Stimulated activated CD4-positive, alpha-beta T cell treated with anti-CD3 and anti-CD28 coated beads, Interleukin-12 subunit alpha, Interleukin-12 subunit beta, amount 100 ng/mL, for 4 hours (primary cell): ENCODE data around the gene CRABP1.

Experiments
- DNase-seq: peaks from one replicate; pipeline ENCODE4 v3.0.0-alpha.2; 2020

Gene CRABP1

DNA sequence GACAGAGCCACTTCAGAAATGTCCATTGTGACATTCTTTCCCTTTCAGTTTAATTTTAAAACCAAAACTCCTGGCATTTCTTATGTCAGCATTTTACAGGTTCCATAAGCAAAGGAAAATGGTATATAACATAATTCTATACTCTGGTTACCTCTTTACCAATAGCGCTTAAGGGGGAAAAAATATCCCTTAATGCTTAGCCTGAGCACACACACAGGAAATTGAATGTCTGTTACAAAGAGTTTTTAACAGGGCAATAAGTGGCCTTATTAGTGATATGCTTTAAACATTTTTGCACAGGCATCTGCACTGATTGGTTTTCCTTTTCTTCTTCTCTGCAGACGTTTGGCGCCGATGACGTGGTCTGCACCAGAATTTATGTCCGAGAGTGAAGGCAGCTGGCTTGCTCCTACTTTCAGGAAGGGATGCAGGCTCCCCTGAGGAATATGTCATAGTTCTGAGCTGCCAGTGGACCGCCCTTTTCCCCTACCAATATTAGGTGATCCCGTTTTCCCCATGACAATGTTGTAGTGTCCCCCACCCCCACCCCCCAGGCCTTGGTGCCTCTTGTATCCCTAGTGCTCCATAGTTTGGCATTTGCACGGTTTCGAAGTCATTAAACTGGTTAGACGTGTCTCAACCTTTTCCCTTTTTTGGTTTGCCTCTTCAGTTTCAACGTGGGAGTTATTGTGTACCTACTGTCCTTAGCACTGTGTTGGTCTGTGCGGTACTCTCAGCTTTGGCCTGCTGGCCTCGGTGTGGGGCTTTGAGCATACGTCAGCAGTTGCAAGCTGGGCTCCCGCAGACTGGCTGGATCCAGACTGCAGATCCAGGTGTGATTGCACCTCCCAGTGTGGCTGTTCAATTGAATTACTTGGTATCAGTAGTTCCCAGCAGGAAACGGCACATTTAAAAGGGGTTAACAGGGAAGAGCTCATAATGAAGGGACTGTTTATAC lies 7.7 kb downstream of the CRABP1 start:
- no peak for DNase-seq

DNA sequence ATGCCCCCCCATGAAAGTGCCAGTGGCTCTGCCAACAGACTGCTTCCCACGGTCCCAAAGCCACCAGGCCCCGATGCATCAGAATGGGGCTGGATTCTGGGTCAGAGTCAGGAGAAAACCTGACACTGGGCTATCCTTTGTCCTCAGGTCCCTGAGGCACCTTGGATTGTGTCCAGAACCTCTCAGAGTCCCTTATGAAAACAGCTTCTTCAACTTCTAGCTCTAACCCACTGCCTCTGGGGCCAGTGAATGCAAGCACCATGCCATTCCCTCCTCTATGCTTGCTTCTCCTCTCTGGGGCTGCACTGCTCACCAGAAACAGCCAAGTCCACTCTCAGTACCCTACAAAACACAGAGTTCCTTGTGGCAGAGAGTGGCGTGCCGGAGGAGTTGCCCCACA lies 9.9 kb downstream of the CRABP1 start:
- no peak for DNase-seq

- no peak for DNase-seq
Measured at GRCh38 chr15:78351539-78351938, 11.4 kb downstream of the CRABP1 start.

- DNase-seq = no peak
Measured at GRCh38 chr15:78353093-78353492, 12.9 kb downstream of the CRABP1 start.

DNA sequence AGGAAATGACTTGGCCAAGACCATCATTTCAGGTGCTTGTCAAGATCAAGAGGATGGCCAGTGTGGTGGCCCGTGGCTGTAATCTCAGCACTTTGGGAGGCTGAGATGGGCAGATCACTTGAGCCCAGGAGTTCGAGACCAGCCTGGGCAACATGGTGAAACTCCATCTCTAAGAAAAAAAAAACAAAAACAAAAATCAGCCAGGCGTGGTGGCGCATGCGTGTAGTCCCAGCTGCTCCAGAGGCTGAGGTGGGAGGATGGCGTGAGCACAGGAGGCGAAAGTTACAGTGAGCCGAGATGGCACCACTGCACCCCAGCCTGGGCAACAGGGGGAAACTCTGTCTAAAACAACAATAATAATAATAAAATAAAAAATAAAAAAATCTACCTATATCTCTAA lies 15.0 kb downstream of the CRABP1 start:
- DNase-seq = no peak

- DNase-seq = no peak
Measured at GRCh38 chr15:78358102-78358870, 18.1 kb downstream of the CRABP1 start.

GRCh38 chr15:78359041-78359808 lies 19.1 kb downstream of the CRABP1 start:
- DNase-seq = no peak

DNA sequence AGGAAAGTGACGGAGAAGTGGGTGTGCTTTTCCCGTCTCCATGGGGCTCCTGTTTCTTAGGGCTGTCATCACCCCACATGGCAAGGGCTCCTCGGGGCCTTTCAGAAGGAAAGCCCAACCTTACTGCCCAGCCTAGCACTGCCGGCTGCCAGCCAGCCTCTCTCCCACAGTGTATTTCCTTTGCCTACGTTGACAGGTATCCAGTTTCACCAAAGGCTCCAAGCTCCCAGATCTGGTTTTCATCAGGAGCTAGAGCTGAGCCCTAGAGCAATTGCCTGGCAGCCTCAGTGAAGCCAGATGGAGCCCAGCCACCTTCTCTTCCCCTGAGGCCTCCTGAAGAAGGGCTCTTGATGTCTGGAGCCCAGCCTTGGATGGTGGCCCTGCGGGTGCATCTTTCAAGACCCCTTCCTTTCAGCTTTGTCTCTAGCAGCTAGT lies 20.2 kb downstream of the CRABP1 start:
- DNase-seq = no peak

GRCh38 chr15:78360958-78361718 lies 21.0 kb downstream of the CRABP1 start:
- DNase-seq = no peak

GRCh38 chr15:78361771-78362506 lies 21.8 kb downstream of the CRABP1 start:
- DNase-seq = no peak

GRCh38 chr15:78362716-78363380 lies 22.7 kb downstream of the CRABP1 start:
- DNase-seq = no peak

DNA sequence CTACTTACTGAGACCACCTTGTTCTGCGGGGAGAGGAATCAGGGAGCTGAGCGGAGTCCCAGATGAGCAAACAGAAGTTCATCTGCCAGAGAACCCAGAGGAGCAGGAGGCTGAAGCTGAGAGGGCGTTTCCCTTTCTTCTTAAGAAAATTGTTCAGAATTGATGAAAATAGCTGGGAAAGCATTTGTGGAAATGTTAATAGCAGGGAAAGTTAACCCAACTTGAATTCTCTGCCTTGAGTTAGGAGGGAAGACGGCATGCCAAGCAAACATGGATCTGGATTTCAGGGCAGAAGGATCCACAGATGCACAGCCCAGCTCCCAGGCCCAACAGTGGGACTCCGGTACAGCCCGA lies 23.2 kb downstream of the CRABP1 start:
- no peak for DNase-seq

GRCh38 chr15:78364233-78364632 lies 24.1 kb downstream of the CRABP1 start:
- no peak for DNase-seq

GRCh38 chr15:78365917-78366316 lies 25.8 kb downstream of the CRABP1 start:
- DNase-seq = no peak

DNA sequence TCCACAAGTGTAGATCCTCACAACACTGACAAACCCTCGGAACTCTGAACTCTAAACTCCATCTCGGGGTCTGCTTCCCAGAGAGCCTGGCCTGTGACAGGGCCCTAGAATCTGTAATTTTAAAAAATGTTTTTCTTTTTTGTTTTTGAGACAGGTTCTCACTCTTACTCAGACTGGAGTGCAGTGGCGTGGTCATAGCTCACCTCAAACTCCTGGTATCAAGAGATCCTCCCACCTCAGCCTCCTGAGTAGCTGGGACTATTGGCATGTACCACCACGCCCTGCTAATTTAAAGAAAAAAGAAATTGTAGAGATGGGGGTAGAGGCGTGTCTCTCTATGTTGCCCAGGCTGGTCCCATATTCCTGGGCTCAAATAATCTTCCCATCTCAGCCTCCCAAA lies 26.2 kb downstream of the CRABP1 start:
- no peak for DNase-seq

DNA sequence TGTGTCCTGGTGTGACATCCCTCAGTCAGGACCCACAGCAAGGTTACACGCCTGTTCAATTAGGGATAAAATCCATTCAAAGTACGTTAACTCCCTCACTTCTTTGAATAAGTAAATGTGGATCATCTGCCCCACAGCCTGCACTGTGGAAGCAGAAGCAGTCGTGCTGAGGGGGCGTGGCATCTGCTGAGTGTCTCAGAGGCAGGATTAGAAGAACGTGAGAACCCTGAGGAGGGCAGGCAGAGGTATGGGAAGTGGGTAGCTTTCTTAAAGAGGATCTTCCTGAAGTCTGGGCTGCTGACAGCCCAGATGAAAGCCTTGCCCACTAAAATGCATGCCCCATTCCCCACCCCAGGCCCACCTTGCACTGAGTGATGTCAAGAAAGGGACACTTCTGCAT lies 28.5 kb downstream of the CRABP1 start:
- no peak for DNase-seq

DNA sequence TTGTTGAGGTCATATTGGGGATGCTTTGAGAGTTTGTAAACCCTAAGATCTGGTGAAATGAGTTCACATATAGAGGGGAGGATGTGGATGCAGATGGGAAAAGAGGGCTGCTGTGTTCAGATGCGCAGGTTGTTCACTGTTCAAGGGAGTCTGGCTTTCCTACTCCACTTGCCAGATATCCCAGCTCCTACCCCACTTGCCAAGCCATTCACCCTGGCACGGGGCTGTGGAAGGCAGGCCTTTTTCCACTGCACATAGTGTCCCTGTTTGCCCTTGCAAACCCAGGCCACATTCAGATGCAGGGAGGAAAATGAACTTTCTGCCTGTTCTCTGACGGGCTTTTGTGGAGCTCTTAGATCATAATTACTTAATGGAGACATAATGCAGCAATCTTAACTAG lies 29.0 kb downstream of the CRABP1 start:
- no peak for DNase-seq

DNA sequence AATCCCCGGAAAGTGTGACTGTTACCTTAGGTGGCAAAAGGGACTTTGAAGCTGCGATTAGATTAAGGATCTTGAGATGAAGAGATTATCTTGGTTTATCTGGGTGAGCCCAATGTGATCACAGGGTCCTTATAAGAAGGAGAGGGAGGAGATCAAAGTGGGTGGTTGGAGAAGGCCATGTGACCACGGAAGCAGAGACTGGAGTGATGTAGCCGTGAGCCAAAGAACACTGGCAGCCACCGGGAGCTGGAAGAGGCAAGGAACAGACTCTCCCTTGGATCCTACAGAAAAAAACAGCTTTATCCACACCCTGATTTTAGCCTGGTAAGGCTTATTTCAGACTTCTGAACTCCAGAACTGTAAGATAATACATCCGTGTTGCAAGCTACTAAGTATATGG lies 29.9 kb downstream of the CRABP1 start:
- DNase-seq = no peak

GRCh38 chr15:78372880-78373279 lies 32.7 kb downstream of the CRABP1 start:
- DNase-seq = no peak

DNA sequence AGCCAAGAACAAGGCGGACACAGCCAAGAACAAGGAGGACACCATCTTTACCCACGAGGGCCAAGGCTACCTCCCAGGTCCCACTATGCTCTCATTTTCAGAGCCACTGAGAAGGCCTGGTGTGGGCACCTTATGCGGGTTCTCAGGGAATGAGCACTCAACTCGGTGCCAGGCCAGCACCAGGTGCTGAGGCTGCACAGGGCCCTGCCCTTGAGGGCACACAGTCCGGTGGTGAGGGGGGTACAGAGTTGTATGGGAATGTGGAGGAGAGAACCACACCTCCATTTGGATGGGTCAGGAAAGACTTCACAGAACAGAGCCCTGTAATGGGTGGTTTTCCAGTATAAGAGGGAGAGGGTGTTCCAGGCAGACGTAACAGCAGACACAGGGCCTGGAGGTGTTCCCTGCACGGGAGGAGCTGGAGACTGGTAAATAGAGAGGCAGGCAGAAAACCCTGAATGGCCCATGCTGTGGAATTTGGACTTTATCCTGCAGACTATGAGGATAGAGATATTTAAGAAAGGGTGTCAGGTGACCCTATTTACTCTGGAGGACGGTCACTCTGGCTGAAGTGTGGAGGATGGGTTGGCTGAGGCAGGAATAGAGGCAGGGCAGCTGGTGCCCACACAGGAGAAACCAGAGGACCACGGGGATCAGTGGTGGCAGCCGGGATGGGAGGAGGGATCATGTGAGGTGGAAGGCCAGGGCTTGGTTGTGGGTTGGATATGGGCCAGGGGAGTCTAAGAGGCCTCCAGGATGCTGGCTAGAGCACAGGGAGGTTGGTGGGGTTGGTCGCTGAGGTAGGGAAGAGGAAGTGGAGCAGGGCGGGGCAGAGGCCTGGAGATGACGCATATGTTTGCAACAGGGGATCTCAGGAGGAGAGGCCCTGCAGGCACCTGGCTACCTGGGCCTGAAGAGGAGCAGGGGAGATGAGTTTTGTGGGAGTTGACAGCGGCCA lies 34.6 kb downstream of the CRABP1 start:
- DNase-seq = no peak
